ENCODE data around the gene SPPL2C. TPM values are rescaled to one million over a fixed set of nuclear protein-coding genes. Genes with fewer than 3 reads are reported as not detected.

SPPL2C gene
- total RNA-seq, 1 experiment from 2014 or later, result not detected

DNA sequence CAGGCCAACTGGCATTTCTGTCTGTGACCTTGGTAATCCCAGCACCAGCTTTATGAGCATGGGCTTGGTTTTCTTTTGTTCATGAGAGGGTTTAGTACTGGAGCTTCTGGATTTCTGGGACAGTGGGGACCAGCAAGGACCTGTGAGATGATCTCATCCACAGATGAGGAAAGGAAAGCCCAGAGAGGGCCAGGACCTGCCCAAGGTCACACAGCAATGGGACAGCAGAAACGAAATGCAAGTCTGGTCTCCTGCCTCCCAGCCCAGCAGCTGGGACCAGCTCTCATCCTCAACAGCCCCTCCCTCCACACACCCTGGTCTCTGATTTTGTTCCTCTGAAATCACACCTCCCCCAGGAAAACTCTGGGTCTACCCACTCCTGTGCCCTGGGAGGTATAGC, 7.2 kb downstream of the SPPL2C start:
- peaks cover 28% of the 10 kb centered on the region for H3K27me3 Mint-ChIP-seq (ENCODE audit: low read depth)

More for the DNA sequence above, 7.2 kb downstream of the SPPL2C start:
- Histone ChIP-seq H3K4me1 (ENCODE audit: insufficient read depth, low read length) (no peaks in the 10 kb centered on the region), H4K20me1 (ENCODE audit: control insufficient read depth, insufficient read depth, insufficient read length) (no peaks in the 10 kb centered on the region), H3K27ac (ENCODE audit: insufficient read length, low read depth, low read length) (no peak overlapping the region), H3K23me2 (ENCODE audit: insufficient read length, low read depth, low read length, poor library complexity, severe bottlenecking) (no peaks in the 10 kb centered on the region), H2AFZ (ENCODE audit: low read length) (no peak overlapping the region), H3K23ac (ENCODE audit: insufficient read length, low read depth, low read length) (no peak overlapping the region), H2BK20ac (ENCODE audit: low read depth, low read length, poor library complexity, severe bottlenecking) (no peak overlapping the region), H3K4me2 (ENCODE audit: insufficient read depth, insufficient read length, low read length) (no peak overlapping the region), H2AK5ac (ENCODE audit: insufficient read length, low read length) (no peak overlapping the region), H3K79me2 (ENCODE audit: insufficient read depth, low read length) (no peaks in the 10 kb centered on the region), H3K27me3 (ENCODE audit: insufficient read depth, low read length) (peaks cover 3% of the 10 kb centered on the region; the same call in 1 of the 2 replicates), H3K9ac (ENCODE audit: extremely low read depth, insufficient read length, low read length) (no peak overlapping the region), H3K79me1 (ENCODE audit: insufficient read depth, low read depth, low read length, poor library complexity, severe bottlenecking) (no peaks in the 10 kb centered on the region), H4K91ac (ENCODE audit: insufficient read length, low read depth, low read length) (no peak overlapping the region), H3K4ac (ENCODE audit: low read depth, low read length) (no peak overlapping the region), H2BK15ac (ENCODE audit: low read depth, low read length) (no peak overlapping the region), H3K14ac (ENCODE audit: insufficient read depth, low read length) (no peak overlapping the region), H2BK120ac (ENCODE audit: low read depth, low read length, poor library complexity, severe bottlenecking) (no peak overlapping the region), H2BK12ac (ENCODE audit: insufficient read length, low read depth, low read length) (no peak overlapping the region), H4K8ac (replicated peaks; ENCODE audit: insufficient read length, low read depth, low read length) (no peak overlapping the region), H3K56ac (ENCODE audit: insufficient read length, low read depth, low read length) (no peak overlapping the region), H2BK5ac (ENCODE audit: insufficient read length, low read length) (no peak overlapping the region), H3T11ph (ENCODE audit: low read length) (no peak overlapping the region), H3K9me3 (ENCODE audit: control insufficient read depth, low read depth, low read length) (no peaks in the 10 kb centered on the region), H3K18ac (ENCODE audit: insufficient read length, low read depth, low read length) (no peak overlapping the region), H4K5ac (ENCODE audit: insufficient read length, low read depth, low read length) (no peak overlapping the region)
- Mint-ChIP-seq H3K27ac (peak overlapping the region in 1 of 3 experiments; percentile 62; a peak in 1 of 7 replicates), H3K4me1 (0 out of 4 replicates have a peak, but pooled peaks cover 0 to 3% of the 10 kb centered on the region in 2 experiments), H3K4me3 (no peak overlapping the region), H3K36me3 (ENCODE audit: insufficient read depth in 1 of 3, low read depth in 3 of 3) (no peaks in the 10 kb centered on the region), H3K9me3 (0 out of 5 replicates have a peak, but pooled peaks cover 0 to 3% of the 10 kb centered on the region in 2 experiments)
- TF ChIP-seq, protein P1, sequence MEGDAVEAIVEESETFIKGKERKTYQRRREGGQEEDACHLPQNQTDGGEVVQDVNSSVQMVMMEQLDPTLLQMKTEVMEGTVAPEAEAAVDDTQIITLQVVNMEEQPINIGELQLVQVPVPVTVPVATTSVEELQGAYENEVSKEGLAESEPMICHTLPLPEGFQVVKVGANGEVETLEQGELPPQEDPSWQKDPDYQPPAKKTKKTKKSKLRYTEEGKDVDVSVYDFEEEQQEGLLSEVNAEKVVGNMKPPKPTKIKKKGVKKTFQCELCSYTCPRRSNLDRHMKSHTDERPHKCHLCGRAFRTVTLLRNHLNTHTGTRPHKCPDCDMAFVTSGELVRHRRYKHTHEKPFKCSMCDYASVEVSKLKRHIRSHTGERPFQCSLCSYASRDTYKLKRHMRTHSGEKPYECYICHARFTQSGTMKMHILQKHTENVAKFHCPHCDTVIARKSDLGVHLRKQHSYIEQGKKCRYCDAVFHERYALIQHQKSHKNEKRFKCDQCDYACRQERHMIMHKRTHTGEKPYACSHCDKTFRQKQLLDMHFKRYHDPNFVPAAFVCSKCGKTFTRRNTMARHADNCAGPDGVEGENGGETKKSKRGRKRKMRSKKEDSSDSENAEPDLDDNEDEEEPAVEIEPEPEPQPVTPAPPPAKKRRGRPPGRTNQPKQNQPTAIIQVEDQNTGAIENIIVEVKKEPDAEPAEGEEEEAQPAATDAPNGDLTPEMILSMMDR (conservative IDR thresholded peaks at IDR 0.05), result no peak
- no CpG with 5 or more reads among the region's 1 CpG for WGBS (ENCODE audit: extremely low coverage, insufficient read length, low lambda C conversion rate)
- DNase-seq, result no peak
